VCaP (cell line): ENCODE data around the gene SKIL.

ENCODE experiments used
- H3K27ac ChIP-seq: fragments of 450-650 bp; 2 replicates; pipeline ENCODE4 v1.5.1; 2017
- CTCF ChIP-seq: fragments of 450-650 bp; conservative IDR thresholded peaks from 2 replicates; pipeline ENCODE4 v1.5.1; 2017; ENCODE audit warnings: mild to moderate bottlenecking, moderate library complexity

Gene SKIL

GRCh38 chr3:170357176-170358041 lies at the start of gene SKIL:
SKIL (plus strand) TSS chr3:170357715; CDS start chr3:170360332, 2,617 bp downstream.
- TF ChIP-seq CTCF, result no peak
- H3K27ac ChIP-seq, result peak within 1 kb of the TSS; percentile 95

- no peak overlapping the region for H3K27ac ChIP-seq
- TF ChIP-seq CTCF, result no peak
Measured at GRCh38 chr3:170309046-170309445, 48.5 kb upstream of the SKIL start.

GRCh38 chr3:170317954-170318353 lies 39.6 kb upstream of the SKIL start:
- no peak for TF ChIP-seq CTCF
- no peak overlapping the region for H3K27ac ChIP-seq

- no peak for TF ChIP-seq CTCF
- H3K27ac ChIP-seq, result no peak overlapping the region
Measured at GRCh38 chr3:170320461-170321121, 36.9 kb upstream of the SKIL start.

- no peak overlapping the region for H3K27ac ChIP-seq
- no peak for TF ChIP-seq CTCF
Measured at GRCh38 chr3:170321321-170322034, 36.0 kb upstream of the SKIL start.

- no peak for TF ChIP-seq CTCF
- H3K27ac ChIP-seq, result no peak overlapping the region
Measured at GRCh38 chr3:170322566-170323269, 34.8 kb upstream of the SKIL start.
